Trophoblast cell (in vitro differentiated cells and primary cell): ENCODE data around the gene UBASH3B.
"Not testable (repeated sequence)": the region's sequence is repeated elsewhere in the genome, so short reads cannot be mapped to it uniquely, and the experiment has no call there.

Experiments used
- DNase-seq, 2 donors: peaks; one replicate each; pipeline ENCODE4 v3.0.0-alpha.2; 2016
- H2AFZ ChIP-seq: 2 replicates; pipeline ENCODE4 v1.6.1; 2013; ENCODE audit warnings: low read length, moderate library complexity, mild to moderate bottlenecking; ENCODE audit not compliant: insufficient read depth, poor library complexity
- H2AK5ac ChIP-seq: 2 replicates; pipeline ENCODE4 v1.6.1; 2013; ENCODE audit warnings: mild to moderate bottlenecking, low read length
- H2BK120ac ChIP-seq: 2 replicates; pipeline ENCODE4 v1.6.1; 2013; ENCODE audit warnings: low read length, mild to moderate bottlenecking, moderate library complexity; ENCODE audit not compliant: insufficient read depth, poor library complexity
- H2BK12ac ChIP-seq: 2 replicates; pipeline ENCODE4 v1.6.1; 2013; ENCODE audit warnings: mild to moderate bottlenecking, low read length, moderate library complexity
- H2BK5ac ChIP-seq: 2 replicates; pipeline ENCODE4 v1.6.1; 2013; ENCODE audit warnings: low read length, low read depth, moderate library complexity, mild to moderate bottlenecking; ENCODE audit not compliant: poor library complexity
- H3K14ac ChIP-seq: 2 replicates; pipeline ENCODE4 v1.6.1; 2013; ENCODE audit warnings: mild to moderate bottlenecking, low read length
- H3K18ac ChIP-seq: 2 replicates; pipeline ENCODE4 v1.6.1; 2013; ENCODE audit warnings: mild to moderate bottlenecking, low read length
- H3K23ac ChIP-seq: 2 replicates; pipeline ENCODE4 v1.6.1; 2013; ENCODE audit warnings: low read length
- H3K27ac ChIP-seq: 2 replicates; pipeline ENCODE4 v1.5.1; 2013; ENCODE audit warnings: low read depth, mild to moderate bottlenecking, inconsistent platforms, low read length, moderate library complexity
- H3K27me3 ChIP-seq: 2 replicates; pipeline ENCODE4 v1.6.1; 2013; ENCODE audit warnings: inconsistent platforms, mild to moderate bottlenecking, low read length, moderate library complexity; ENCODE audit not compliant: insufficient read depth
- H3K36me3 ChIP-seq, 2 experiments: 1 replicate in 1 of 2; 2 replicates in 1 of 2; pipeline ENCODE4 v1.6.1; 2013; ENCODE audit warnings: low read length in 2 of 2, mild to moderate bottlenecking in 2 of 2, moderate library complexity in 1 of 2; ENCODE audit not compliant: insufficient read depth in 2 of 2, control insufficient read depth in 1 of 2
- H3K4ac ChIP-seq: 2 replicates; pipeline ENCODE4 v1.6.1; 2013; ENCODE audit warnings: low read depth, mild to moderate bottlenecking, low read length, moderate library complexity
- H3K4me1 ChIP-seq, 2 experiments: 1 replicate in 1 of 2; 2 replicates in 1 of 2; pipeline ENCODE4 v1.6.1; 2013; ENCODE audit warnings: low read length in 2 of 2, mild to moderate bottlenecking in 2 of 2, moderate library complexity in 1 of 2; ENCODE audit not compliant: insufficient read depth in 2 of 2, control insufficient read depth in 1 of 2
- H3K4me2 ChIP-seq: 2 replicates; pipeline ENCODE4 v1.6.1; 2013; ENCODE audit warnings: inconsistent platforms, mild to moderate bottlenecking, low read length, moderate library complexity
- H3K4me3 ChIP-seq: 2 replicates; pipeline ENCODE4 v1.5.1; 2013; ENCODE audit warnings: mild to moderate bottlenecking, low read depth, low read length, inconsistent platforms
- H3K79me1 ChIP-seq: one replicate; pipeline ENCODE4 v1.6.1; 2013; ENCODE audit warnings: low read length
- H3K79me2 ChIP-seq: 2 replicates; pipeline ENCODE4 v1.6.1; 2013; ENCODE audit warnings: low read length, mild to moderate bottlenecking; ENCODE audit not compliant: control insufficient read depth, insufficient read depth, poor library complexity
- H3K9ac ChIP-seq: 2 replicates; pipeline ENCODE4 v1.6.1; 2013; ENCODE audit warnings: mild to moderate bottlenecking, low read length
- H3K9me3 ChIP-seq: 2 replicates; pipeline ENCODE4 v1.6.1; 2013; ENCODE audit warnings: low read depth, mild to moderate bottlenecking, control low read depth, inconsistent platforms, low read length; ENCODE audit not compliant: insufficient read depth
- H4K12ac ChIP-seq: 2 replicates; pipeline ENCODE4 v1.6.1; 2013; ENCODE audit warnings: low read depth, mild to moderate bottlenecking, low read length, moderate library complexity
- H4K8ac ChIP-seq: 2 replicates; pipeline ENCODE4 v1.6.1; 2013; ENCODE audit warnings: low read depth, mild to moderate bottlenecking, low read length, moderate library complexity
- H4K91ac ChIP-seq: one replicate; pipeline ENCODE4 v1.6.1; 2013; ENCODE audit warnings: low read depth, mild to moderate bottlenecking, low read length, moderate library complexity
- WGBS: extraction: QIAGEN DNeasy Blood & Tissue Kit; methylation state at CpG from one replicate; pipeline ENCODE4 v1.1.7; 2013; ENCODE audit warnings: missing lambda C conversion rate; ENCODE audit not compliant: insufficient read length, insufficient coverage; ENCODE audit errors: extremely low coverage; 5-methylcytosine and 5-hydroxymethylcytosine counted together

Gene UBASH3B

GRCh38 chr11:122625501-122625900 is 30.0 kb upstream of the UBASH3B start:
- H3K4ac ChIP-seq, H4K8ac ChIP-seq, H3K9ac ChIP-seq, H3K23ac ChIP-seq, H2BK12ac ChIP-seq, H3K4me1 ChIP-seq, H2AFZ ChIP-seq, H3K18ac ChIP-seq, H3K27ac ChIP-seq, DNase-seq, H3K9me3 ChIP-seq, H3K14ac ChIP-seq, H3K4me2 ChIP-seq, H2AK5ac ChIP-seq, H3K79me2 ChIP-seq, H2BK120ac ChIP-seq, H3K4me3 ChIP-seq, H2BK5ac ChIP-seq, H4K12ac ChIP-seq, H3K36me3 ChIP-seq, H3K79me1 ChIP-seq, H3K27me3 ChIP-seq, H4K91ac ChIP-seq: not testable (repeated sequence)
- no CpG with 5 or more reads among the region's 7 CpGs for WGBS

DNA sequence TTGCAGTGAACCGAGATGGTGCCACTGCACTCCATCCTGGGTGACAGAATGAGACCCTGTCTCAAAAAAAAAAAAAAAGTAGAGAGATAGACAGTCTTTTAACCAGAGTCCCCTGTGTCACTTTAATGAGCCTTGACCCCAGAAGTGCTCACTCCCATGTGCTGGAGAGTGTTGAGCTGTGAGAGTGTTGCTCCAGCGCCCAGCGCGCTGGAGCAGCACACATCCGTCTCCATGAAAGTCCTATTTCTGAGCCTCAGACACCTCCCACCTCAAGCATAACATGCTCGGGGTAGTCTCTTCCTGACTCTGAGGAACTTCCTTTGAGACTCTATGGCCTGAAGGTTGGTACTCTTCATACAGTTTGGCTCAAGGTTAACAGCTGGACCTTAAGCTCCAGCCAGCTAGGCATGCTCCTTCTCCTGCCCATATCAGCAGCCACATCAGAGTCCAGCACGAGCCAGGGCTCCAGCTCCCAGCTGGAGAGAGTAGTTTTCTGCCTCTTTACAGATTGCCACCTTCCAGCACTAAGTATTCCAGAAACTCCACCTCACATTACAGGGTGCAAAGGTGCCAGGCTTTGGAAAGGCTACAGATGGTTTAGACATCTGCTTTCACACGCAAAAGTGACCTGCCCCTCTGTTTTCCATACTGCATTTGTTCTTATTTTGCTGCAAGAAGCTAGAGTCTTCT is 29.4 kb upstream of the UBASH3B start:
- Histone ChIP-seq H2AK5ac (no peak overlapping the region), H2BK5ac (no peak overlapping the region), H3K36me3 (no peaks in the 10 kb centered on the region), H3K4me3 (no peak overlapping the region), H3K27ac (no peak overlapping the region), H3K4me1 (no peaks in the 10 kb centered on the region), H4K91ac (no peak overlapping the region), H3K79me1 (no peaks in the 10 kb centered on the region), H3K4me2 (no peak overlapping the region), H4K12ac (no peak overlapping the region), H3K9ac (no peak overlapping the region), H2BK120ac (no peak overlapping the region), H3K4ac (no peak overlapping the region), H3K27me3 (no peaks in the 10 kb centered on the region), H4K8ac (no peak overlapping the region), H3K18ac (no peak overlapping the region), H3K14ac (no peak overlapping the region), H2AFZ (no peak overlapping the region), H2BK12ac (no peak overlapping the region), H3K9me3 (no peaks in the 10 kb centered on the region), H3K23ac (no peak overlapping the region), H3K79me2 (no peaks in the 10 kb centered on the region)
- no peak for DNase-seq
- WGBS = no CpG with 5 or more reads among the region's 8 CpGs

GRCh38 chr11:122627745-122628144 is 27.8 kb upstream of the UBASH3B start:
- no peaks in the 10 kb centered on the region for H3K79me2 ChIP-seq
- no peak overlapping the region for H3K14ac ChIP-seq
- H4K12ac ChIP-seq = no peak overlapping the region
- no peaks in the 10 kb centered on the region for H3K9me3 ChIP-seq
- no peak overlapping the region for H2AFZ ChIP-seq
- H3K4me2 ChIP-seq = no peak overlapping the region
- H3K27me3 ChIP-seq = no peaks in the 10 kb centered on the region
- H3K23ac ChIP-seq = no peak overlapping the region
- DNase-seq = no peak
- no peak overlapping the region for H2BK5ac ChIP-seq
- no peak overlapping the region for H4K8ac ChIP-seq
- WGBS = no CpG with 5 or more reads among the region's 3 CpGs
- H3K79me1 ChIP-seq = no peaks in the 10 kb centered on the region
- H4K91ac ChIP-seq = no peak overlapping the region
- peaks cover 0 to 2% of the 10 kb centered on the region in 2 experiments for H3K4me1 ChIP-seq
- H3K4me3 ChIP-seq = no peak overlapping the region
- no peak overlapping the region for H3K4ac ChIP-seq
- no peak overlapping the region for H3K27ac ChIP-seq
- H3K36me3 ChIP-seq = no peaks in the 10 kb centered on the region
- no peak overlapping the region for H2BK12ac ChIP-seq
- H2BK120ac ChIP-seq = no peak overlapping the region
- no peak overlapping the region for H2AK5ac ChIP-seq
- no peak overlapping the region for H3K9ac ChIP-seq
- no peak overlapping the region for H3K18ac ChIP-seq

GRCh38 chr11:122628810-122629555 is 26.5 kb upstream of the UBASH3B start:
- H3K4me2 ChIP-seq = no peak overlapping the region
- no peak overlapping the region for H3K4ac ChIP-seq
- no peak overlapping the region for H4K12ac ChIP-seq
- no peaks in the 10 kb centered on the region for H3K9me3 ChIP-seq
- no peak overlapping the region for H3K4me3 ChIP-seq
- H3K27ac ChIP-seq = no peak overlapping the region
- no peak overlapping the region for H2BK5ac ChIP-seq
- WGBS = no CpG with 5 or more reads among the region's 9 CpGs
- H3K4me1 ChIP-seq = peaks cover 0 to 2% of the 10 kb centered on the region in 2 experiments
- no peak overlapping the region for H2BK120ac ChIP-seq
- no peak overlapping the region for H3K18ac ChIP-seq
- H3K27me3 ChIP-seq = no peaks in the 10 kb centered on the region
- DNase-seq = peak; percentile 77 to 91
- H3K9ac ChIP-seq = no peak overlapping the region
- H2AK5ac ChIP-seq = no peak overlapping the region
- H3K14ac ChIP-seq = no peak overlapping the region
- H3K36me3 ChIP-seq = no peaks in the 10 kb centered on the region
- H3K79me2 ChIP-seq = no peaks in the 10 kb centered on the region
- no peak overlapping the region for H4K91ac ChIP-seq
- no peak overlapping the region for H2BK12ac ChIP-seq
- no peak overlapping the region for H4K8ac ChIP-seq
- H3K79me1 ChIP-seq = no peaks in the 10 kb centered on the region
- H3K23ac ChIP-seq = no peak overlapping the region
- H2AFZ ChIP-seq = no peak overlapping the region
